Renal cortical epithelial cell (primary cell): ENCODE results near the gene GLG1. TPM values are rescaled to one million over a fixed set of nuclear protein-coding genes. Genes with fewer than 3 reads are reported as not detected.

Experiments used
- DNase-seq: peaks from one replicate; pipeline ENCODE4 v3.0.0-alpha.2; 2011; ENCODE audit warnings: low read depth
- total RNA-seq: library from RNA; depleted of rRNA; stranded (reverse); fragments of >200 nt; gene quantifications from 2 replicates; pipeline ENCODE4 v1.2.3, GENCODE V29; 2014

GLG1 gene
- total RNA-seq, 1 donor from 2014 or later, result 232 TPM

DNA sequence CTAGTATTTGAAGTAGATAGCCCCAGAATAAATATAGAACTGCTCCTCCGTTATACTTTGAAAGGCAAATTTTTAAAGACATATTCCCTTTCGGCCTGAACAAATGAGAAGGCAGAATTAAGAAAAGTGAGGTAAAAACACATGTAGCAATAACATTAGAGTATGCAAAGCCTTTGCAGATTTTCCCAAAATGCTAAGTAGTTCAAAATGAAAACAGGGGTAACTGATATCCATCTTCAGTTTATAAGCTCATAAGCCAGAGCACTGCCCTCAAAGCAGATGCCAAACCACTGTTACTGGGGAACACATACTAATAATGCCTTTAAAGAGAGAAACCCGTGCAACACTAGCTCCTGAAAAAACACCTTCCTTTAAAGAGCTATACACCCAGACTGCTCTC, 134.4 kb downstream of the GLG1 start:
- no peak for DNase-seq

DNA sequence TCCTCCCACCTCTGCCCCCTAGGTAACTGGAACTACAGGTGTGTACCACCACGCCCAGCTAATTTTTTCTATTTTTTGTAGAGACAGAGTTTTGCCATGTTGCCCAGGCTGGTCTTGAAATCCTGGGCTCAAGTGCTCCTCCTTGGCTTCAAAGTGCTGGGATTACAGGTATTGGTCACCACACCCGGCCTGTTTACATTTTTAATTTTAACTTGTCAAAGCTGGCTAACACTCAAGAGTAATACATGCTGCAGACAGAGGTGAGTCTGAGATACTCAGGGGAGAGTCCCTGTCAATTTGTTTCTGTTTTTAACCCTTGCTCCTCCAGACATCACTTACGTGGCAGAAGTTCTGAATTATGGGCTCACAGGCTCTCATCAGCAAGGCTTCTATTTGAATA, 134.9 kb downstream of the GLG1 start:
- no peak for DNase-seq

DNA sequence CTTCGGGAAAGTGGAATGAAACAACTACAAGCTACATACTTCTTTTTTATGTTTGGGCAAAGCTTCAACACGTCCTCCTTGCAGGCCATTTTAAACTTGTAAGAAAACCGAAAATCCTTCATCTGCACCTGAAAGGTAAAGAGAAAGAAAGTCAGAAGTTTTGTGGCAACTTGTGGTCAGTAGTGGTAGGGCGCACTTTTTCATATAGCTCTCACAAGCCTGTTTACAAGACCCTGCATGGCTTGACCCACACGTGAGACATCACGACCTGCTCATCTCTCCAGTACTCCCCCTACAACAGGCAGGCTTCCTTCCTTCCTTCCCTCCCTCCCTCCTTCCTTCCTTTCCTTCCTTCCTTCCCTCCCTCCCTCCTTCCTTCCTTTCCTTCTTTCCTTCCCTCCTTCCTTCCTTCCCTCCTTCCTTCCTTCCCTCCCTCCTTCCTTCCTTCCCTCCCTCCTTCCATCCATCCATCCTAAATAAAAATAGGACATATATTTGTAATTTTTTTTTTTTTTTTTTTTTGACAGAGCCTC, 136.9 kb downstream of the GLG1 start:
- DNase-seq, result no peak

DNA sequence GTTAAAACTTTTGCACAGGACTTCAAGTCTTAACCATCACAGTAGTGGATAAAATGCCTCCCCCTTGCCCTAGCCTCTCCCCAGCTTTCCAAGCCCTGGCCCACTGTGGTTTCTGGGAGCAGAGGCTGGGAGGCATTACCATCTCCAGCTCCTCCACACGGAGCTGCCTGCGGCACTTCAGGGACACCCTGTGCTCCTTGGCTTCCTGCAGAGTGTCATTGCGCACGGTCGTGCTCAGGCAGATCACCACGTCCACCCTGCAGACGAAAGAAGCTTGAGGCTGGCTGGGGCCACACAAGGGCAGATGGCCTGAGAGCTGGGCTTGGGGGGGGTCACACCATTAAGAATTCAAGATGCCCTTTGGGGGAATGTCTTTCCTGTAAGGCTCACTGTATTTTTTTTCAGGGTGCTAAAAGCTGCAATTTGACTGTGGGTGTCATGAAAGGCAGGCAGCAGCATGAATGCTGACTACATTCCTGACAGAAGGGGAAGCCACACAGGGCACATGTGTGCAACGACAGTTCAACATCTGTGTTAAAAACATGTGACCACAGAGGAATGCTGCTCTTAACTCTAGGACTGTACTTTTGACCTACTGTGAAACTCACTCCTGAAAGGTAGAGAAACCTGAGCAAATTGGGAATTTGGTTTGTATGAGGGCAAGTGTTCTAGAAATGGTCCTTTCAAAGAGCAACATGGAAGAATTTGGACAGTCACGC, 137.9 kb downstream of the GLG1 start:
- DNase-seq, result no peak

DNA sequence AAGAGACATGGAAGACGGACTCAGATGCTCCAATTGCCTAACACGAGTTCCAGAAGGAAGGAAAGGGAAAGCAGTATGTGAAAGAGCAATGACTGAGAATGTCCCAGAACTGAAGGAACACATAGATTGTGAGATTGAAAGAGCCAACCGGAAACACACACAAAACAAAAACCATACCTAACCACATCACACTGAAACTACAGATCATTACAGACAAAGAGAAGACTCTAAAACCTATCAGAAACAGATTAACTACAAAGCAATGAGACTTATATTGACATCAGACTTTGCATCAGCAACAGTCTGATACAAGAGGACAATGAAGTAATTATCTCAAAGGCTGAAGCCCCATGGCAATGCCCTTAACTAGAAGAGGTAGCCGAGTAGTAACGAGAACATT, 140.0 kb downstream of the GLG1 start:
- DNase-seq, result no peak

DNA sequence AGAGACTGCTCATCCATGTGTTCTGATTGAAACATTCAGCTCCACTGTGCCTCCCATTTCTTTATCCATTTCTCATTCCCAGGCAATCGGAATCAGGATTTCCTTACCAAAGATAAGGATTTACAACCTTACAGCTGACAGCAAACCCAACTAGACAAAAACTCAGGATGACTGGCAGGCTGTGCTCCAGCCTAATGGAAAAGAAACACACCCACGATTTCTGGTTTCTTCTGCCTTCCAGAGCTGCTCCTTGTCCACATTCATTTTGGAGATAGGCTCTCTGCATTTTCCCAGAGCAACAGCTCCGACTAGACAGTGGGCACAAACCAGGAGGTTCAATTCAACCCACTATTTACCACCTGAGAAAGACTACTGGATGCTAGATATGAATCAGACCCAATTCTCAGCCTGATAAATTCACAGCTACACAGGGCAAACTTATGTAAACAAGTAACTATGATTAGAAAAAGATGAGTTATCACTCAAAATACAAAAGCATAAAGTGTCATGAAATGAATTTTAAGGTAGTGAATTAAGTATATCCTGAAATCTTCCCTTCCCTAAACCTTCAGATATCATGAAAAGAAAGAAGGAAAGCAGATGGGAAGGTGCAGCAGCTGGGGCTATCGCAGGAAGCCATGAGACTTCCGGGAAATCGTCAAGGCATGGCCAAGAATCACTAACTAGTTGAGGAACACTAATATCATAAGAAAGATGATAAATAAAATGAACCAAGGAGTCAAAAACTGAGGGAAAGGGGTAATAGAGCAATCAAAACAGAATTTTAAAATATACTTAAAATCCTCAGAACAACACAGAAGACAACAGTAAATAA, 140.8 kb downstream of the GLG1 start:
- no peak for DNase-seq

DNA sequence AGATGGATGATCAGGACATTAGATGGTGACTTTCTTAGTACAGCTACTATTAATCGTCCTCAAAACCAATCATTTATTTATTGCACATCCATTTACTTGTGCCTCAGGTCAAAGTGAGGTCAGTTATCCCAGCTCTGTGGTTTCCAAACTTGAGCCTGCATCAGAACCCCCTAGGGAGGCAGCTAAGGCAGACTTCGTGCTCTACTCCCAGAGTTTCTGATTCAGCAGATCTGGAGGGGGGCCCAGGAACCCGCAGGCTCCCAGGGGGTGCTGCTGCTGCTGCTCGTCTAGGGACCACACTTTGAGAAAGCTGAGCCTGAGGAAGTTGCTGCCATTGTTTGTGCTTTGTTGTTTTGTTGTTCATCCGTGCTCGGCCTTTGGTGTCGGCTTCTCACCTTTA, 141.6 kb downstream of the GLG1 start:
- DNase-seq, result no peak

DNA sequence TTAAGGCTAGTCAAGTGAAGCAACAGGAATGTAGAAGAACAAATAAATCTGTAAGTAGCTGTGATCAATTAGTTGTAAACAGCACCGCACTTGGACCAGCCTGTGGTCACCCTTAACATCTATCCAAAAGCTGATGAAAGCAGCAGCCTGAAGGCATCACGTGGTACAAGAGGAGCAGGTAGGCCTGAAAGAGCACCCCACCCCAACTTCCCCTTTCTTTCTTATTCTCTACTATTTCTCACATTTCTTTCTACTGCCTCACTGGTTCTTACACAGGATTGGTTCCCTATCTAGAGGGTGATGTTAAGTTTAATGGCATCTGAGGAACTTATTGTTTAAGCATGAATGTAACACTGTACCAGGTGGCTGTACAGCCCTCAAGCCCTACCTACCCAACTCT, 143.0 kb downstream of the GLG1 start:
- no peak for DNase-seq

DNA sequence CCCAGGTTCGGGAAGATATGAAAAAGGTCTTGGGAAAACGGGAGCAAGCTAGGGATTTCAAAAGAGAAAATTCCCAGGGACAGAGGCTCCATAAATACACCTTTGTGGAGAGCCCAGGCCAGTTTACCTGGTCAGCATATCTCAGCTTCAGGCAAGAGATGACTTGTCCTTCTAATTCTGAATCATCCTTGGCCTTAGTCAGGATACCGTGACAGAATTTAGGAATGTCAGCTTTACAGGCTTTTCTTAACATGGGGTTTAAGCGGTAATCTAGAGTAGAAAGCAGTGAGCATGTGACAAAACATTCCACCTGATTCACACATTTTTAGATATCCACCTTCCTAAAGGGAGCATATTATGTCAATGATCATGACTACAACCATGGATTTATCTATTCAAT, 144.6 kb downstream of the GLG1 start:
- DNase-seq, result peak; percentile 33

DNA sequence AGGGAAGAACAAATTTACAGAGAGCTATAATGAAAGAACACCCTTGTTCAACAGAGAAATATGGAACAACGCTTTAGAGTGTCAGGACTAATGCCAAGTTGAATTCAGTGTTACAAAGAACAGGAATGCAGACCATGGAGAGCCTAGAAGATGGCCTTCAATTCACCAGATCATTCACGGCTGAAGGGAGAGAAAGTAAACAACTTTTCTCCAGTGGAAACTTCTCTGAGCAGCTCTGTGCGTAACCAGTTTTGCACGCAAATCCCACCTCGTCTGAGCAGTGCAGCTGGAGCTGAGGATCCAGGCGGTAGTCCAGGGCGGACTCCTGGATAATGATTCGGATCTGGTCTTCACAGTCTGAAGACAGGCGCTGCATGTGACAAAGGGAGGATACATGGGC, 145.1 kb downstream of the GLG1 start:
- no peak for DNase-seq

DNA sequence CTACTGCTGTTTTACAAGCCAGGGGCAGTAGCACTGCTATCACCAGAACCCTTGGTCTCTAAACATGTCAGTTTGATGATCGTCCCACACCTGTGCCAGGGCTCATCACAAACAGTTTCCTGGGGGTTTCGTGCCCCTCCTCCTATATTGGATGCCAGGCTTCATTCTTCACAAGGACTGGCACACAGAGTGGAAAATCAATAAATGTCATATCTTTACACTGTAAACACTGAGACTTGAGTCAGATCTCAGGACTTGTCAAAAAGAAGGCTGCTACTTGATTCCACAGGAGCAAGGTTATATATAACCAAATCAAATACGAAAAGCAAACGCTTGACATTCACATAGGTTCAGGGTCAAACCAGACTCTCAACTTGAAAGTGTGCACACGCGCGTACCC, 146.4 kb downstream of the GLG1 start:
- DNase-seq, result no peak

DNA sequence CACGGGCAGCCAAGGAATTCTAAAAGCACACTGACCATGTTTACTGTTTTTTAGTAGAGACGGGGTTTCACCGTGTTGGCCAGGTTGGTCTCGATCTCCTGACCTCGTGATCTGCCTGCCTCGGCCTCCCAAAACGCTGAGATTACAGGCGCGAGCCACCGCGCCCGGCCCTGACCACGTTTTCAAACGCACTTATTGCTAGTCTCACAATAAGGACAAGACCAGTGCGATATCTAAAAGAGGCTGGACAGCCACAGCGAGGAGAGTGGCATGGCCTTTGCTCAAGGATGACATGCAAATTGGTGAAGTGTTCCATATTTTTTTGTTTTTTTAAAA, 150.7 kb downstream of the GLG1 start:
- no peak for DNase-seq

DNA sequence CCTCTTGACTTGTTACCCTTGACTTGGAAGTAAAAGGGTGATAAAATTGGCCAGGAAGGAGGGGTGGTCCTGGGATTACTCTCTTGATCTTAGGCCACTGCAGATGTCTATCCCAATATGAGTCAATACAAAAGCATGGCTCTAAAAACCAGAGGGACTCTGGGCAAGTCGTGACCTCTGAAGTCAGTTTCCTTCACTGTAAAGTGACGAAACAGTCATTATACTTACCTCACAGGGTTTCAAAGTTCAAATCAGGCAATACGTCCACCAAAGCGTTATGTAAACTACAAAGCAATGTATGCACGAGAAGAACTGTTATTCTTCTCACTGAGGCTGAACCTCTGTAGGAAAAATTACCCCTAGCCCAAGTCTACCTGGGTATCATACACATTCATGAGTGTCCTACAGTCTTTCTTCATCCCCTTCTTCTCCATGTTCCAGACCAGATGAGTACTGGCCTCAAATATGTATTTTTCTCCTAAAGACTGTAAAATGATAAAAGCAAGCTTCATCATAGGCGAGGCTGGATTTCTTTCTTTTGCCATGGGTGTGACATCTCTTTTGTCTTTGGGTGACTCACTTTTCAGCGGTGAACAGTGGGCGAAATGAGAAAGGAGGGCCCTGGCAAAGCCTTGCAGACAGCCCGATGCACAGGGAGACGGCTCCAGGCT, 151.2 kb downstream of the GLG1 start:
- no peak for DNase-seq

DNA sequence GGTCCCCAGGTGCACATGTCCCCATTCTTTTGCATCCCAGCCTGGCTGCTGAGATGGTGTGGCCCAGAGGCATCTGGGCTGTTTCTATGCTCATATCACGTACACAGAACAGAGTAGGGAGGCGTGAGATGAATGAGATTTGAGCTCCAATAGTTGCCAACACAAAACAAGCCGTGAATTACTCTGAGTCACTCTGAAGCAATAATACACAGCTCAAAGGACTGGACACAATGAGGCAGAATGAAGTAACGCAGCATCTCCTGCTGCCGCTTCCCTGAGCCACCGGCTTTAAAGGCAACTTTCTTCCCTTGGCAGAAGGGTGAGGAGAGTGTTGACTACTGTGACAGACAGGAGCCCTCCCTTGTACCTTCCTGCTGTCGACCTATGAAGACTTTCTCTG, 151.7 kb downstream of the GLG1 start:
- DNase-seq, result peak; percentile 51

DNA sequence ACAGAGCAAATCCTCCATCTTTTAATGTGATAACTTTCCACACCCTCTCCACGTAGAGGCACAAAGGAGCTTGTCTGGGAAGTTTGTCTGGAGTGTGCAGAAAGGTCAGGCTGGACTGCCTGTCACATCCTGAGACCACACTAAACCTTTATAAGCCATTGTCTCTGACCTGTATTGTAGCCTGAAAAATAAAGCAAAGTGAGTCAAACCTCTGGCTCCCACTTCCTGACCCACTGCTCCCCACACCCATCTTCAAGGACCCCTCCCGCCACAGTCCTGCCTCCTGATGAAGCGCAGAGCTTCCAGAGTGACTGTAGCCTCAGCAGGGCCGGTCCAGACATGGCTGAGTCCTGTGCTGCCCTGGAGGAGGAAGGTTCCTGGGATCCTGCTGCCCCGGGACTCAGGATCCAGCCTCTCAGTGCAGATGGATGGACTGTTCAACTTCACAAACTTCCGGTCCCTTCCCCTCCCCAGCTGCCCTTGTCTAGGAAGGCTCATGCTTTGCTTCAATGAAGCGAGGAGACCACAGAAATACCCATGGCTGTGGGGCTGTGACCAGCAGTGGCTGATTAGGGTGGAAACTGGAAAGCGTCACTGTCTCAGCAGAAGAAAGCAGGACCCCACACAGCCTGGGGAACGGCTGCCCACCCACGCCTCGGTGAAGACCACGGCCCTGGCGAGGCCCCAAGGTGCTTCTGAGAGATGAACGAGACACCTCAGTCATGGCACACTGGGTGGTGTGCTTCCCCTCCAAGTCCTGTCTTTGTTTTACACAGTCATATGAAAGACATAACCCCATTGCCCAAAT, 154.8 kb downstream of the GLG1 start:
- DNase-seq, result peak; percentile 82

DNA sequence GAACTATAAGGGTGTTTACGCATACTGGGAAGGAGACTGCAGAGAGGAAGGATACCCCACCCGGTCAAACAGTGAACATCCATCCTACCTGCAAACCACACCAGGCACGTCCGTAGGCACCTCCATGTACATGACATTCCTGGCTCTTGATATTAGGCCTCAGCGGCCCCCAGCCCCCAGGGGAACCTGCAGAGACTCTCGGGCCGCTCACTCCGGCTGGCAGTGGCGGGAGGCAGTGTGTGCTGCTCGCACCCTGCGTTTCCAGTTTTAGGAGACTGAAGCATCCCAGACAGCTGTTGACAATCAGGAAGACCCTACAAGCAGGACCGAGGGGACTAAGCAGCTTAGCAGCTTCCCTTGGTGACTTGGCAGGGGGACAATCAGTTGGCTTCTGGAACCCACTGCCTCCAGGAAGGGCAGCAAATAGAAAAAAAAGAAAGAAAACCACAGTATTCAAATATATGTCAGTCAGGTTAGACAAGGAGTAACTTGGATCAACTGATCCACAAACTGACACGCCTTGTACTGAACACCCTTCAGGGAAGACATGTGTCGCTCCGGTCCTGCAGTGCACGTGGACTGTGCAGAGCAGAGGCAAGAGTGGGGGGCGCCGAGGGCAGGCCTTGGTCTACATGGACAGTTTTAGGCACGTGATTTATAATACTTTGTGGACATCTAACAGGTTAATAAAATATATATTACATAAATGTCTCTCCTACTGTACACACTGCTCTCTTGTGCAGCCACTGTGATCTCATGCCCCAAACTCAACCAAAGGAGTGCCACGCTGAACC, 155.8 kb downstream of the GLG1 start:
- DNase-seq, result no peak

DNA sequence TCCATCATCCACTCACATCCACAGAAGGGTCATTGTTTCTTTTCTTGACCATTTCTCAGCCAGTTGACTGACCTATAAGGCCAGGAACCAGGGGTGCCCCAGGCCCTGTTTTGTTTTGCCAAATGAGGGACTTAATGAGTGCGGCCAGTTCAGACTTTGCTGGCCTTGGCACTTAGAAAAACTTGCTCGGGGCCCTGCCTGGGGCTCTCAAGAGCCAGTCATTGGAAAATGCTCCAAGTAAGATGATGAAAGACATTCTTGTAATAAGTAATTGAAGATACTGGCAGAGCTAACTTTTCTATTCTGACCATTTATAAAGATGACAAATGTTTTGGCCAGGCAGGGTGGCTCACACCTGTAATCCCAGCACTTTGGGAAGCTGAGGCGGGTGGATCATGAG, 156.7 kb downstream of the GLG1 start:
- DNase-seq, result peak; percentile 42

DNA sequence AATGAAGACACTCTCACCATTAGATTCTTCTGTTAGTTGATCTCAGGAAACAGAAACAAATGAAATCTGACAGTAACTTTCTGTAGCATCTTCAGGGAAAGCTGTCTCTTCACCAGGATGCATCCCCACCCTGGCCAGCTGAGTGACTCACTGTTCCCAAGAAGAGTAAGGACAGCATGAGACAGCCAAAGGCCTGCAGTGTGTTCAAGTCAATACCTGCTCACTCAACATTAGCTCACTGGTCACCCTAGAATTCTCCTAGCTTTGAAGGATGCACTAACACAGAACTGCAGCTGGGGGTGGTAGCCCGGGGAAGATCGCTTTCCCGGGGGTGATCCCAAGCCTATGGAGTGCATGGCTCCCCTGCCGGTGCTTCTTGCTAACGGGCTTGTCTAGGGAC, 157.4 kb downstream of the GLG1 start:
- DNase-seq, result no peak

DNA sequence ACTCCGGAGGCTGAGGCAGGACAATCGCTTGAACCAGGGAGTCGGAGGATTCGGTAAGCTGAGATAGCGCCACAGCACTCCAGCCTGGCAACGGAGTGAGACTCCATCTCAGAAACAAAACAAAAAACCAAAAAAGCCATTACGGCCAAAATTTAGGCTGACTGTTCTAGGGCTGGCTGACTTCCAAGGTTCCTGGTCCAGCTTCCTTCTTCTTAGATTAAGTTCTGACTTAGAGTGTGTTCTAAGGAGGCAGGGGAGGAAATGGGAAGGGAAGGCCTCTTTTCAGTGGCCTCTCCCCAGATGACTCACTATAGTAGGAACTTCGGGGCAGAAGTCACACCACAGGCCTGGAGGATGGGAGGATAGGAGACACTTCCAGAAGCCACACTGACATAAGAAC, 157.9 kb downstream of the GLG1 start:
- peak; percentile 90 for DNase-seq

DNA sequence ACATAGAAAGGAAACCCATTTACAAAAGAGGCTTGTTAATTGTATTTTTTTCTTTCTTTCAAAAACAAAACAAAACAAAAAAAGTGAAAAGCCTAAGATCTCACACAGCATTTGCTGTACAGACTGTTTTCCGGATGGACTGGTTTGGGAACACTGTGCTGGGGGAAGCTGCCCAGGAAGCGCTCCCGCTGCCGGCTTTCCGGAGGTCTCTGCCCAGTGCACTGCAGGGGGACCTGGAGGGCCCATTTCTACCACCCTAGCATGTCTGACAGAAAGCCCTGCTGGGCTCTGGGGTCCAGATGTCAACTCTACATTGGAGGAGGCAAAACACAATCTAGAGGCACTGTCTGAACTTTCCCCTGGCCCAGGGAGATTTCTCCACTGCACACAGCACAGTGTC, 159.3 kb downstream of the GLG1 start:
- DNase-seq, result no peak

DNA sequence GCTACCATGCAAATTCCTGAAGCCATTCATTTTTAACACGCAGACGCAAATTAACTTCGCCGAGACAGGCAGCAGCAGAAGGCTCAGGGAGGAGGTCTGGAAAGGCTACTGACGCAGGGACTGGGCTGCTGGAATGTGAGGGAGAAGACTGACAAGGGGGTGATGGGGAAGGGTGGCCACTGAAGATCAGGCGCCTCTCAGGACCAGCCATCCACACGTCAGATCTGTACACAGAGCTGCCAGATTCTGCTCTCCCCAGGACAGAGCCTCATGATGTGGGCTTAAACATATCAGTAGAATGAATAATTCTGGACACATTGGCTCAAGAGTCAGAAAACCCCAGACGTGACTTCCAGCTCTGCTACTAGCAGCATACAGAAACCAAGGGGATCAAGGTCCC, 160.0 kb downstream of the GLG1 start:
- DNase-seq, result no peak
